ENCODE data around the gene GSE1. TPM values are rescaled to one million over a fixed set of nuclear protein-coding genes. Genes with fewer than 3 reads are reported as not detected.

Gene GSE1
- total RNA-seq, 1 experiment from 2014 or later: 38.4 TPM

GRCh38 chr16:85717393-85718152 lies 104.5 kb downstream of the GSE1 start:
- H3K9ac ChIP-seq (ENCODE audit: low read length): no peak overlapping the region
- TF ChIP-seq, protein P1, sequence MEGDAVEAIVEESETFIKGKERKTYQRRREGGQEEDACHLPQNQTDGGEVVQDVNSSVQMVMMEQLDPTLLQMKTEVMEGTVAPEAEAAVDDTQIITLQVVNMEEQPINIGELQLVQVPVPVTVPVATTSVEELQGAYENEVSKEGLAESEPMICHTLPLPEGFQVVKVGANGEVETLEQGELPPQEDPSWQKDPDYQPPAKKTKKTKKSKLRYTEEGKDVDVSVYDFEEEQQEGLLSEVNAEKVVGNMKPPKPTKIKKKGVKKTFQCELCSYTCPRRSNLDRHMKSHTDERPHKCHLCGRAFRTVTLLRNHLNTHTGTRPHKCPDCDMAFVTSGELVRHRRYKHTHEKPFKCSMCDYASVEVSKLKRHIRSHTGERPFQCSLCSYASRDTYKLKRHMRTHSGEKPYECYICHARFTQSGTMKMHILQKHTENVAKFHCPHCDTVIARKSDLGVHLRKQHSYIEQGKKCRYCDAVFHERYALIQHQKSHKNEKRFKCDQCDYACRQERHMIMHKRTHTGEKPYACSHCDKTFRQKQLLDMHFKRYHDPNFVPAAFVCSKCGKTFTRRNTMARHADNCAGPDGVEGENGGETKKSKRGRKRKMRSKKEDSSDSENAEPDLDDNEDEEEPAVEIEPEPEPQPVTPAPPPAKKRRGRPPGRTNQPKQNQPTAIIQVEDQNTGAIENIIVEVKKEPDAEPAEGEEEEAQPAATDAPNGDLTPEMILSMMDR (conservative IDR thresholded peaks at IDR 0.05; ENCODE audit: low read depth, low read length): peak; percentile 70
- no peak for TF ChIP-seq EZH2 (IDR thresholded peaks at IDR 0.05; ENCODE audit: low read length, unreplicated experiment)
- intact Hi-C loops (cut with micrococcal nuclease): no loop called here
- no peaks in the 10 kb centered on the region for H3K9me2 ChIP-seq (replicated peaks; ENCODE audit: low read length)
- 0 out of 2 replicates have a peak, but pooled peaks cover 4% of the 10 kb centered on the region for H3K79me2 ChIP-seq (ENCODE audit: low read length)
- H3K4me3 ChIP-seq (ENCODE audit: low read length): no peak overlapping the region
- H3K9me3 ChIP-seq (ENCODE audit: low read length): no peaks in the 10 kb centered on the region
- H2AFZ ChIP-seq (ENCODE audit: low read length): no peak overlapping the region
- H3K36me3 ChIP-seq (ENCODE audit: low read depth, low read length): peaks cover 4% of the 10 kb centered on the region; the same call in 1 of the 2 replicates
- H4K20me1 ChIP-seq (ENCODE audit: low read length): no peaks in the 10 kb centered on the region
- H3K27me3 ChIP-seq (ENCODE audit: low read length): no peaks in the 10 kb centered on the region
- ChIA-PET POLR2A (ENCODE audit: unreplicated experiment) (no interaction called here), CTCF (interaction anchor here (0.5 to 1.1 kb wide), 2 partner anchors 28 to 105 kb away, joined by 3 to 9 read pairs; no protein-coding TSS in a partner anchor)
- DNase-seq (peak; percentile 60), ATAC-seq (no peak)
- H3K27ac ChIP-seq (ENCODE audit: low read length): no peak overlapping the region
- no TSS peak for BruUV-seq (replicated peaks)
- H3K4me2 ChIP-seq (ENCODE audit: low read length): no peak overlapping the region
- peaks cover 10% of the 10 kb centered on the region for H3K4me1 ChIP-seq (ENCODE audit: insufficient read depth, low read length)
- no peaks in the 10 kb centered on the region for H3F3A ChIP-seq (ENCODE audit: low read length, unreplicated experiment)

DNA sequence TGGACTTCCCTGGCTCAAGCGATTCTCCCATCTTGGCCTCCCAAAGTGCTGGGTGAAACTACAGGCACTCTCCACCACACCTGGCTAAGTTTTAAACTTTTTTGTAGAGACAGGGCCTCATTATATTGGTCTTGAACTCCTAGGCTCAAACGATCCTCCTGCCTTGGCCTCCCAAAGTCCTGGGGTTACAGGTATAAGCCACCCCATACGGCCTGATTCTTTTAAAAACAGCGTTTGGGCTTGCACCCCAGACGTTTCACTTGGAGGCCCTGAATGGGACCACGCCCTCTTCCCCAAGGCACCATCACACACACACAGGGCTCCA lies 105.0 kb downstream of the GSE1 start:
- no peak overlapping the region for H2AFZ ChIP-seq (ENCODE audit: low read length)
- BruUV-seq (replicated peaks): no TSS peak
- ChIA-PET POLR2A (ENCODE audit: unreplicated experiment) (no interaction called here), CTCF (no interaction called here)
- no peaks in the 10 kb centered on the region for H3F3A ChIP-seq (ENCODE audit: low read length, unreplicated experiment)
- H3K79me2 ChIP-seq (ENCODE audit: low read length): 0 out of 2 replicates have a peak, but pooled peaks cover 4% of the 10 kb centered on the region
- H3K9me3 ChIP-seq (ENCODE audit: low read length): no peaks in the 10 kb centered on the region
- no peaks in the 10 kb centered on the region for H3K36me3 ChIP-seq (ENCODE audit: low read depth, low read length)
- no peaks in the 10 kb centered on the region for H4K20me1 ChIP-seq (ENCODE audit: low read length)
- ATAC-seq: no peak
- no peaks in the 10 kb centered on the region for H3K9me2 ChIP-seq (replicated peaks; ENCODE audit: low read length)
- no peak overlapping the region for H3K4me2 ChIP-seq (ENCODE audit: low read length)
- TF ChIP-seq EZH2 (IDR thresholded peaks at IDR 0.05; ENCODE audit: low read length, unreplicated experiment) (no peak), EZH2phosphoT487 (IDR thresholded peaks at IDR 0.05; ENCODE audit: borderline replicate concordance, low read length) (no peak)
- TF ChIP-seq, protein P1 (conservative IDR thresholded peaks at IDR 0.05; ENCODE audit: low read depth, low read length): no peak
- H3K27ac ChIP-seq (ENCODE audit: low read length): no peak overlapping the region
- no peak overlapping the region for H3K9ac ChIP-seq (ENCODE audit: low read length)
- intact Hi-C loops (cut with micrococcal nuclease): no loop called here
- H3K4me3 ChIP-seq (ENCODE audit: low read length): no peak overlapping the region
- peaks cover 10% of the 10 kb centered on the region for H3K4me1 ChIP-seq (ENCODE audit: insufficient read depth, low read length)
- no peak for DNase-seq
- no peaks in the 10 kb centered on the region for H3K27me3 ChIP-seq (ENCODE audit: low read length)

DNA sequence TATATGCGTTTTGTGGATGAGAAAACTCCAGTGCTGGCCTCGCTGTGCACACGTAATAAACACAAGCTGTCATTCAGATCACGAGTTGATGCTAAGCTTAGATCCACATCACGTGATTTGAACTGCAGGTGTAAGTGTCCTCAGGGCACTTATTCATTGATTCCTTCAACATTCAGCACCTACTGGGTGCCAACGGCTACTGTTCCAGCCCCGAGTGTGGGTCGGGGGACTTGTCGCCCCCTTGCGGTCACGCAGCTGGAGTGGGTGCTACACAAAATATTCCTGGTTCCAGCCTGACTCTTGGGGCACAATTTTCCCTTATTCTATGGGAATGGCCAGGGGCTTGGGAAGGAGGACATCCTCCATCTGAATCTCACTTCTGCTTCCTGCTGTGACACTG lies 105.6 kb downstream of the GSE1 start:
- ChIA-PET POLR2A (ENCODE audit: unreplicated experiment) (no interaction called here), CTCF (no interaction called here)
- ATAC-seq (no peak), DNase-seq (peak; percentile 23)
- H3K9me2 ChIP-seq (replicated peaks; ENCODE audit: low read length): no peaks in the 10 kb centered on the region
- peaks cover 10% of the 10 kb centered on the region for H3K4me1 ChIP-seq (ENCODE audit: insufficient read depth, low read length)
- H3K79me2 ChIP-seq (ENCODE audit: low read length): 0 out of 2 replicates have a peak, but pooled peaks cover 4% of the 10 kb centered on the region
- H3K36me3 ChIP-seq (ENCODE audit: low read depth, low read length): no peaks in the 10 kb centered on the region
- no peak for TF ChIP-seq EZH2phosphoT487 (IDR thresholded peaks at IDR 0.05; ENCODE audit: borderline replicate concordance, low read length)
- TF ChIP-seq, protein P1 (conservative IDR thresholded peaks at IDR 0.05; ENCODE audit: low read depth, low read length): peak; percentile 43
- no peak for TF ChIP-seq EZH2 (IDR thresholded peaks at IDR 0.05; ENCODE audit: low read length, unreplicated experiment)
- no peak overlapping the region for H3K27ac ChIP-seq (ENCODE audit: low read length)
- no peaks in the 10 kb centered on the region for H3K27me3 ChIP-seq (ENCODE audit: low read length)
- H4K20me1 ChIP-seq (ENCODE audit: low read length): no peaks in the 10 kb centered on the region
- H3F3A ChIP-seq (ENCODE audit: low read length, unreplicated experiment): no peaks in the 10 kb centered on the region
- no TSS peak for BruUV-seq (replicated peaks)
- no peak overlapping the region for H3K9ac ChIP-seq (ENCODE audit: low read length)
- no peak overlapping the region for H2AFZ ChIP-seq (ENCODE audit: low read length)
- intact Hi-C loops (cut with micrococcal nuclease): no loop called here
- H3K4me3 ChIP-seq (ENCODE audit: low read length): no peak overlapping the region
- H3K4me2 ChIP-seq (ENCODE audit: low read length): no peak overlapping the region
- no peaks in the 10 kb centered on the region for H3K9me3 ChIP-seq (ENCODE audit: low read length)

All from PC-3 (cell line).